HG03558 (cell line): Measurements from ENCODE around the gene SEC14L5.

Source experiments
- ATAC-seq: cut with Tn5 transposase; IDR thresholded peaks from one replicate; pipeline ENCODE4 v1.9.1; 2021; ENCODE audit warnings: moderate number of reproducible peaks; ENCODE audit not compliant: unreplicated experiment; ENCODE audit errors: extremely low read depth

The SEC14L5 gene

DNA sequence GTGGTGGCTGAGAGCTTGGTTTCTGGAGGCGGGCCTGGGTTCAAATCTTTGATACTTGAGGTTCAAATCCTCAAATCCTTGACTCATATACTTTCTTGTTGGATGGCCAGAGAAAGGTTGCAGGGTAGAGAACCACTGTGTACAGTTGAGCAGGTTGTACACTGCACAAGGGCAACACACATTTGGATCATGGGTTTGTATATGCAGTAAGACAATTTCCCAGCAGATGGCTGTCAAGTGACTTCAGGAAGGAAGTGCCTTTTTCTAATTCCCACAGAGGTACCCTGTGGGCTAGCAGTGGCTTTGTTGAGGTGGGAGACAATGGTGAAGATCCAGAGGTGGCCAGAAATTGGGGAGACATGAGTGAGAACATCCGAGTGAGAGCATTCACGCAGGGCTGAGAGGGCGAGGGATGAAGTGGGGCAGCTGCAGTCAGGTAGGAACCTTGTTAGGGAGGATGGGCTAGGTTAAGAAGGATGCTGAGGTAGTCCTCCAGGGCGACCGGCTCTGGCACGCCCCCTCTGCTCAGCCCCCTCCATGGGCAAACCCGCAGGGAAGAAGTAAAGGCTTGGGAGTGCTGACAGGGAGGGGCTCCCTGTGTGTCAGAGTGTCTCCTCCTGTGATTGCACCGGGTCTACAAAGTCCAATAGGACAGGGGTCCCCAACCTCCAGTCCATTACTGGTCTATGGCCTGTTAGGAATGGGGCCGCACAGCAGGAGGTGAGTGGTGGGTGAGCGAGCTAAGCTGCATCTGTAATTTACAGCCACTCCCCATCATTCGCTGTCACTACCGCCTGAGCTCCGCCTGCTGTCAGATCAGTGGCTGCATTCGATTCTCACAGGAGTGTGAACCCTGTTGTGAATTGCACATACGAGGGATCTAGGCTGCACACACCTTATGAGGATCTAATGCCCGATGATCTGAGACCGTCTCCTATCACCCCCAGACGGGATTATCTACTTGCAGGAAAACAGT, 104.9 kb downstream of the SEC14L5 start:
- ATAC-seq, result no peak

DNA sequence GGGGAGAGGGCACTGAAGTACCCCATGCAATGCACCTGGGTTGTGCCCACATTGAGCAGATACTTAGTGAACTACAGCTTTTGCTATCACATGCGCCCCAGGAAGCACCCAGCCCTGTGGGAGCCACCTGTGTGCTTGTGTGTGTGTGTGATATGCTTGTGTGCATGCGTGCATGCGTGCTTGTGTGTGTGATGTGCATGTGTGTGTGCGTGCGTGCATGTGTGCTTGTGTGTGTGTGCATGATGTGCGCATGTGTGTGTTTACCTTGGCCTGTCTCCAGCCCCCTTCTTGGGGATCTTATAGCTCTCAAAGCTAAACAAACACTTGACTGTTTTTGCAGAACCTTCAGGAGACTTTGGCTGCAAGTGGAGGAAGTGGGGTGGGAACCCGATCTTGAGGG, 106.8 kb downstream of the SEC14L5 start:
- no peak for ATAC-seq

DNA sequence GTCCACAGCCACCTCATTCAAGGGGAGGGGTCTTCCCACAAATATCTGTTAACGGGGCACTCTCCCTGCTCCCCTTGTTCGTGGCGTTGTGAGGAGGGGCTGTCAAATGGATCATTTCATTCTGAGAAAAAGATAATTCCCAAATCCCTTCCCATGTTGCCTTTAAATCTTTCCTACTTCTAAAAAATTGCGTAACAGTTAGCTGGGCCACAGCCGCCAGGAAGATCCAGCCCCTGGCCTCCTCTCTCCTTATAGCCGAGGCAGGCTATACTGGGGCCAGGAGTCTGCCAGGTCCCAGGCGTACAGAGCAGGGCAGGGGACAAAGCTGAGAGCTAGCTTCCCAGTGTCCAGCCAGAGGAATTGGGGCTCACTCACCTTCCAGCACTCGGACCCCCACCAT, 107.2 kb downstream of the SEC14L5 start:
- ATAC-seq, result no peak

GRCh38 chr16:5065813-5066212, 107.7 kb downstream of the SEC14L5 start, which contains the start of gene C16orf89:
Gene C16orf89, minus strand, starts transcription at chr16:5065956. Its CDS starts 48 bp downstream, at chr16:5065908.
- no peak for ATAC-seq

DNA sequence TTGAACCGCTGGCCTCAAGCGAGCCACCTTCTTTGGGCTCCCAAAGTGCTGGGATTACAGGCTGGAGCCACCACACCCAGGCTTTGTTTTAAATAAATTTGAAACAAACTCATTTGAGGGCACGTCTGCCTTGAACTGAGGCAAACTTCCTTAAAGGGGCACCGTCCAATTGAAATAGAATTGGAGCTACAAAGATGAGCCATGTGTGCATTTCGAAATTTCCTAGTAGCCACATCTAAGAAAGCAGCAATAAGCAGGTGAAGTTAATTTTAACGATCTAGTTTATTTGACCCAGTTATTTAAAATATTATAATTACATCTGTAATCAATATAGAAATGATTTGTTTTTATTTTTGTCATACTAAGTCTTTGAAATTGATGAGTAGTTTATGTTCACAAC, 108.4 kb downstream of the SEC14L5 start:
- no peak for ATAC-seq
